ENCODE measurements around the gene DEGS1. TPM values are rescaled to one million over a fixed set of nuclear protein-coding genes. Genes with fewer than 3 reads are reported as not detected.

DEGS1 gene
- total and polyA plus RNA-seq, 2 of the 4 experiments (the other 2 are of a cell fraction) = 54.8 to 109 TPM

- Histone ChIP-seq H3K27me3 (ENCODE audit: control insufficient read depth, insufficient read depth, low read length) (no peaks in the 10 kb centered on the region), H2AFZ (replicated peaks; ENCODE audit: low read length, poor library complexity) (no peak overlapping the region), H3K4me3 (ENCODE audit: insufficient read depth, low read depth, low read length) (no peak overlapping the region), H4K5ac (ENCODE audit: low read depth, low read length) (no peak overlapping the region), H3K4ac (ENCODE audit: low read depth, low read length) (no peak overlapping the region), H3K56ac (ENCODE audit: extremely low read depth, insufficient read depth, low read length) (no peak overlapping the region), H2BK120ac (ENCODE audit: low read depth, low read length) (no peak overlapping the region), H4K91ac (ENCODE audit: insufficient read depth, low read depth, low read length) (no peak overlapping the region), H3K4me1 (ENCODE audit: control insufficient read depth, insufficient read depth, low read length) (0 out of 2 replicates have a peak, but pooled peaks cover 4% of the 10 kb centered on the region), H3K9me1 (ENCODE audit: insufficient read depth, low read length) (peaks cover 2% of the 10 kb centered on the region; the same call in 1 of the 2 replicates), H3K79me1 (ENCODE audit: low read depth in 1 of 2, low read length in 2 of 2) (peaks cover 8 to 61% of the 10 kb centered on the region in 2 experiments), H2AK5ac (ENCODE audit: low read depth, low read length) (no peak overlapping the region), H3K23ac (ENCODE audit: low read depth, low read length) (no peak overlapping the region), H4K8ac (ENCODE audit: low read depth in 2 of 2, low read length in 2 of 2) (no peak overlapping the region), H3K27ac (ENCODE audit: insufficient read depth, low read length) (no peak overlapping the region), H2BK5ac (ENCODE audit: low read depth, low read length, poor library complexity, severe bottlenecking) (no peak overlapping the region), H2AK9ac (replicated peaks; ENCODE audit: low read depth, low read length, poor library complexity) (no peak overlapping the region), H3K4me2 (ENCODE audit: low read depth, low read length) (no peak overlapping the region), H3K9me3 (ENCODE audit: control insufficient read depth, insufficient read depth, low read length) (no peaks in the 10 kb centered on the region), H3K9ac (ENCODE audit: low read depth, low read length) (no peak overlapping the region), H2BK20ac (ENCODE audit: low read depth, low read length) (no peak overlapping the region), H4K20me1 (ENCODE audit: insufficient read depth, low read length) (peaks cover 60% of the 10 kb centered on the region), H3K14ac (replicated peaks; ENCODE audit: low read depth, low read length) (no peak overlapping the region), H3K18ac (ENCODE audit: low read depth, low read length) (no peak overlapping the region), H3K36me3 (ENCODE audit: control insufficient read depth, insufficient read depth, low read length) (peaks cover 20% of the 10 kb centered on the region), H2BK15ac (ENCODE audit: low read depth, low read length) (no peak overlapping the region)
- dilution Hi-C loops (cut with HindIII; ENCODE audit: low sequenced_read_pairs, unreplicated experiment) = no loop called here
- ChIA-PET POLR2A (ENCODE audit: unreplicated experiment) (no interaction called here), CTCF (interaction anchor here (1.0 kb wide), 1 partner anchor 140 kb away, joined by 3 read pairs; the partner anchor contains the start of gene NVL)
- TSS peak; percentile 67 for BruUV-seq (replicated peaks)
- DNase-seq = no peak
- TF ChIP-seq RAD21 (IDR thresholded peaks at IDR 0.05; ENCODE audit: low read length) (no peak), FOS (IDR thresholded peaks at IDR 0.05; ENCODE audit: low read depth, low read length) (no peak), MXI1 (IDR thresholded peaks at IDR 0.05; ENCODE audit: borderline replicate concordance, low read depth, low read length) (no peak), BHLHE40 (IDR thresholded peaks at IDR 0.05; ENCODE audit: low read depth, low read length) (no peak), RCOR1 (IDR thresholded peaks at IDR 0.05; ENCODE audit: insufficient replicate concordance, low read length) (no peak), SMC3 (IDR thresholded peaks at IDR 0.05; ENCODE audit: low read depth, low read length) (no peak), ELK1 (IDR thresholded peaks at IDR 0.05; ENCODE audit: borderline replicate concordance, low read depth, low read length) (no peak), CEBPB (IDR thresholded peaks at IDR 0.05; ENCODE audit: low read depth, low read length) (no peak), NFE2L2 (IDR thresholded peaks at IDR 0.05; ENCODE audit: low read depth, low read length) (no peak), MAZ (IDR thresholded peaks at IDR 0.05; ENCODE audit: borderline replicate concordance, low read depth, low read length) (no peak), USF2 (IDR thresholded peaks at IDR 0.05; ENCODE audit: low read depth, low read length) (no peak)
- intact Hi-C loops (cut with micrococcal nuclease) = no loop called here
- ATAC-seq (ENCODE audit: low read depth) = no peak
- in situ Hi-C loops (cut with MboI; ENCODE audit: low sequenced_read_pairs) = no loop called here
- no CpG with 5 or more reads among the region's 7 CpGs for WGBS, 2 experiments (ENCODE audit: extremely low coverage in 2 of 2, insufficient read length in 1 of 2)
These were observed 6.5 kb downstream of the DEGS1 start for GRCh38 chr1:224189561-224189960.

All from IMR-90 (cell line).